ENCODE results near the gene SEC24A. TPM values are rescaled to one million over a fixed set of nuclear protein-coding genes. Genes with fewer than 3 reads are reported as not detected.
"Not testable (repeated sequence)": the region's sequence is repeated elsewhere in the genome, so short reads cannot be mapped to it uniquely, and the experiment has no call there.

SEC24A gene
- total and polyA plus RNA-seq, 2 donors (not counting 3 experiments of a cell fraction or from before 2014, with no cell fraction given) = 19.8 to 30.0 TPM

DNA sequence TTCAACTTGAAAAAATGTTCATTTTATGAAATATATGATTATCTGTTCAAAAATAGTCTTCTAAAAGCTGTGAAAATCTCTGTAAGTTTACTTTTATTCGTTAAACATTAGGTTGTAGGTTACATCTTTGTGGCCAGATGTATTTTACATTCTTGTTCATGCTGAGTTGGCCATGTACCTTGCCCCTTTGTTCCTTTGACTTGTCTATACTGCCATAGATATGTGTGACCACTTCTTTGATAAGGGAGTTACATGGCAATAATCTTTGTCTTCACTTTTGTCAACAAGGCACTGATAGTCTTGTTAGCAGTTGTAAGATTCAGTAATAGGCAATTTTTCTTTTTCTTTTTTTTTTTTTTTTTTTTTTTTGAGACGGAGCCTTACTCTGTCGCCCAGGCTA, 15.9 kb downstream of the SEC24A start:
- ChIA-PET POLR2A (no interaction called here), CTCF (no interaction called here)
- no TSS peak for BruUV-seq (replicated peaks)
- dilution Hi-C loops (cut with MboI; ENCODE audit: extremely low pct_ligation_motif_present, low sequenced_read_pairs) = no loop called here
- H3K4me1 ChIP-seq (ENCODE audit: control insufficient read depth, extremely low read depth, insufficient read depth, low read length) = peaks cover 2% of the 10 kb centered on the region
- no peak overlapping the region for H3K27ac ChIP-seq (ENCODE audit: insufficient read depth, low read depth, low read length)
- no peak for TF ChIP-seq MYC (IDR thresholded peaks at IDR 0.05; ENCODE audit: low read depth, low read length)
- no peak for TF ChIP-seq POLR2AphosphoS5 (IDR thresholded peaks at IDR 0.05; ENCODE audit: insufficient read depth, low read depth, low read length)
- no peak for TF ChIP-seq JUN (IDR thresholded peaks at IDR 0.05; ENCODE audit: borderline replicate concordance, insufficient read depth, insufficient read length, low read depth)
- no peak for TF ChIP-seq EZH2 (IDR thresholded peaks at IDR 0.05; ENCODE audit: borderline replicate concordance, low read depth, low read length, severe bottlenecking)
- TF ChIP-seq, protein P1, sequence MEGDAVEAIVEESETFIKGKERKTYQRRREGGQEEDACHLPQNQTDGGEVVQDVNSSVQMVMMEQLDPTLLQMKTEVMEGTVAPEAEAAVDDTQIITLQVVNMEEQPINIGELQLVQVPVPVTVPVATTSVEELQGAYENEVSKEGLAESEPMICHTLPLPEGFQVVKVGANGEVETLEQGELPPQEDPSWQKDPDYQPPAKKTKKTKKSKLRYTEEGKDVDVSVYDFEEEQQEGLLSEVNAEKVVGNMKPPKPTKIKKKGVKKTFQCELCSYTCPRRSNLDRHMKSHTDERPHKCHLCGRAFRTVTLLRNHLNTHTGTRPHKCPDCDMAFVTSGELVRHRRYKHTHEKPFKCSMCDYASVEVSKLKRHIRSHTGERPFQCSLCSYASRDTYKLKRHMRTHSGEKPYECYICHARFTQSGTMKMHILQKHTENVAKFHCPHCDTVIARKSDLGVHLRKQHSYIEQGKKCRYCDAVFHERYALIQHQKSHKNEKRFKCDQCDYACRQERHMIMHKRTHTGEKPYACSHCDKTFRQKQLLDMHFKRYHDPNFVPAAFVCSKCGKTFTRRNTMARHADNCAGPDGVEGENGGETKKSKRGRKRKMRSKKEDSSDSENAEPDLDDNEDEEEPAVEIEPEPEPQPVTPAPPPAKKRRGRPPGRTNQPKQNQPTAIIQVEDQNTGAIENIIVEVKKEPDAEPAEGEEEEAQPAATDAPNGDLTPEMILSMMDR (IDR thresholded peaks at IDR 0.05; ENCODE audit: extremely low read depth in 1 of 2, insufficient read depth in 1 of 2, low read depth in 1 of 2, low read length in 2 of 2) = no peak
- no peak for TF ChIP-seq GATA2 (IDR thresholded peaks at IDR 0.05; ENCODE audit: insufficient read depth, insufficient read length, low read depth, low read length)
- TF ChIP-seq, protein P2, sequence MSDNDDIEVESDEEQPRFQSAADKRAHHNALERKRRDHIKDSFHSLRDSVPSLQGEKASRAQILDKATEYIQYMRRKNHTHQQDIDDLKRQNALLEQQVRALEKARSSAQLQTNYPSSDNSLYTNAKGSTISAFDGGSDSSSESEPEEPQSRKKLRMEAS (IDR thresholded peaks at IDR 0.05; ENCODE audit: insufficient read depth, insufficient read length) = no peak
- TF ChIP-seq POLR2A (IDR thresholded peaks at IDR 0.05; ENCODE audit: low read depth, low read length) = no peak
- no peak for TF ChIP-seq FOS (IDR thresholded peaks at IDR 0.05; ENCODE audit: borderline replicate concordance, insufficient read depth, low read length)
- no peaks in the 10 kb centered on the region for H3K27me3 ChIP-seq (ENCODE audit: control insufficient read depth in 2 of 2, insufficient read depth in 2 of 2, low read length in 2 of 2)
- H2AFZ ChIP-seq (ENCODE audit: low read depth, low read length) = no peak overlapping the region
- no peak overlapping the region for H3K4me2 ChIP-seq (ENCODE audit: insufficient read depth, low read length)
- H3K4me3 ChIP-seq (replicated peaks in 1 of 3; ENCODE audit: insufficient read depth in 1 of 3, low read depth in 1 of 3, low read length in 3 of 3) = no peak overlapping the region
- H3K79me2 ChIP-seq (ENCODE audit: control insufficient read depth, insufficient read depth, low read length) = peaks cover 69% of the 10 kb centered on the region
- H3K9me3 ChIP-seq (replicated peaks; ENCODE audit: control insufficient read depth, insufficient read depth, low read length) = no peaks in the 10 kb centered on the region
- intact Hi-C loops (cut with micrococcal nuclease) = no loop called here
- H3K9me1 ChIP-seq (replicated peaks; ENCODE audit: control insufficient read depth, extremely low read depth, insufficient read depth, low read length) = no peaks in the 10 kb centered on the region
- no peak overlapping the region for H3K9ac ChIP-seq (replicated peaks; ENCODE audit: extremely low read depth, insufficient read depth, low read length)
- FAIRE-seq (no peak), DNase-seq (ENCODE audit: low read depth, low spot score) (no peak)
- H4K20me1 ChIP-seq (replicated peaks; ENCODE audit: control insufficient read depth, extremely low read depth, insufficient read depth, low read length) = no peaks in the 10 kb centered on the region
- peaks cover 4 to 6% of the 10 kb centered on the region in 2 experiments for H3K36me3 ChIP-seq (ENCODE audit: control insufficient read depth in 2 of 2, extremely low read depth in 1 of 2, insufficient read depth in 2 of 2, low read length in 2 of 2)

DNA sequence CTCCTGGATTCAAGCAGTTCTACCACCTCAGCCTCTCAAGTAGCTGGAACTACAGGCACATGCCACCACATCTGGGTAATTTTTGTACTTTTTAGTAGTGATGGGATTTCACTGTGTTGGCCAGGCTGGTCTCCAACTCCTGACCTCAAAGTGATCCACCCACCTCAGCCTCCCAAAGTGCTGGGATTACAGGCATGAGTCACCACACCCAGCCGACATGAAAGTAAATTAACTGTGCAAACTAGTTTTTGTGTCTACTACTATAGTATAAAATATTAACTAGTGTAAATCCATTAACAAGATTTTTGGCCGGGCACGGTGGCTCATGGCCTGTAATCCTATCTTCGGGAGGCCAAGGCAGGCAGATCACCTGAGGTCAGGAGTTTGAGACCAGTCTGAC, 25.0 kb downstream of the SEC24A start:
- H4K20me1 ChIP-seq (replicated peaks; ENCODE audit: control insufficient read depth, extremely low read depth, insufficient read depth, low read length); H3K4me1 ChIP-seq (ENCODE audit: control insufficient read depth, extremely low read depth, insufficient read depth, low read length); BruUV-seq (replicated peaks); H3K9me1 ChIP-seq (replicated peaks; ENCODE audit: control insufficient read depth, extremely low read depth, insufficient read depth, low read length); H3K4me3 ChIP-seq (replicated peaks in 1 of 3; ENCODE audit: insufficient read depth in 1 of 3, low read depth in 1 of 3, low read length in 3 of 3); H3K79me2 ChIP-seq (ENCODE audit: control insufficient read depth, insufficient read depth, low read length); H3K9ac ChIP-seq (replicated peaks; ENCODE audit: extremely low read depth, insufficient read depth, low read length); H2AFZ ChIP-seq (ENCODE audit: low read depth, low read length); DNase-seq (ENCODE audit: low read depth, low spot score); H3K27me3 ChIP-seq (ENCODE audit: control insufficient read depth in 2 of 2, insufficient read depth in 2 of 2, low read length in 2 of 2); CTCF ChIA-PET; H3K27ac ChIP-seq (ENCODE audit: insufficient read depth, low read depth, low read length); intact Hi-C loops (cut with micrococcal nuclease); H3K9me3 ChIP-seq (replicated peaks; ENCODE audit: control insufficient read depth, insufficient read depth, low read length); H3K4me2 ChIP-seq (ENCODE audit: insufficient read depth, low read length); FAIRE-seq; POLR2A ChIA-PET; dilution Hi-C loops (cut with MboI; ENCODE audit: extremely low pct_ligation_motif_present, low sequenced_read_pairs): not testable (repeated sequence)
- H3K36me3 ChIP-seq (ENCODE audit: control insufficient read depth in 2 of 2, extremely low read depth in 1 of 2, insufficient read depth in 2 of 2, low read length in 2 of 2) = peaks cover 16 to 26% of the 10 kb centered on the region in 2 experiments

DNA sequence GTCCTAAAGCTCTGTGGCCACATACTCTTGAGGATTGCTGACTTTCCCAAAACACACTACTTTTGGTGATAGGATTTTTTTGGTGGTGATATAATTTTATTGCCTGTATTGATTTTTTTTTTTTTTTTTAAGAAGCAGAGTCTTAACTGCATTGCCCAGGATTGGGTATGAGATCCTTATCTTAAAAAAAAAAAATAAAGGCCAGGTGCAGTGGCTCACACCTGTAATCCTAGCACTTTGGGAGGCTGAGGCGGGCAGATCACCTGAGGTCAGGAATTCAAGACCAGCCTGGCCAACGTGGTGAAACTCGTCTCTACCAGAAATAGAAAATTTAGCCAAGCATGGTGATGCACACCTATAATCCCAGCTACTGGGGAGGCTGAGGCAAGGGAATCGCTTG, 28.8 kb downstream of the SEC24A start:
- dilution Hi-C loops (cut with MboI; ENCODE audit: extremely low pct_ligation_motif_present, low sequenced_read_pairs); H3K79me2 ChIP-seq (ENCODE audit: control insufficient read depth, insufficient read depth, low read length); CTCF ChIA-PET; H3K9me1 ChIP-seq (replicated peaks; ENCODE audit: control insufficient read depth, extremely low read depth, insufficient read depth, low read length); H3K9me3 ChIP-seq (replicated peaks; ENCODE audit: control insufficient read depth, insufficient read depth, low read length); BruUV-seq (replicated peaks); H3K9ac ChIP-seq (replicated peaks; ENCODE audit: extremely low read depth, insufficient read depth, low read length); H3K4me1 ChIP-seq (ENCODE audit: control insufficient read depth, extremely low read depth, insufficient read depth, low read length); intact Hi-C loops (cut with micrococcal nuclease); H3K27me3 ChIP-seq (ENCODE audit: control insufficient read depth in 2 of 2, insufficient read depth in 2 of 2, low read length in 2 of 2); H3K4me2 ChIP-seq (ENCODE audit: insufficient read depth, low read length); H3K4me3 ChIP-seq (replicated peaks in 1 of 3; ENCODE audit: insufficient read depth in 1 of 3, low read depth in 1 of 3, low read length in 3 of 3); H3K27ac ChIP-seq (ENCODE audit: insufficient read depth, low read depth, low read length); H2AFZ ChIP-seq (ENCODE audit: low read depth, low read length); DNase-seq (ENCODE audit: low read depth, low spot score); POLR2A ChIA-PET; FAIRE-seq; H4K20me1 ChIP-seq (replicated peaks; ENCODE audit: control insufficient read depth, extremely low read depth, insufficient read depth, low read length): not testable (repeated sequence)
- peaks cover 21 to 35% of the 10 kb centered on the region in 2 experiments for H3K36me3 ChIP-seq (ENCODE audit: control insufficient read depth in 2 of 2, extremely low read depth in 1 of 2, insufficient read depth in 2 of 2, low read length in 2 of 2)

Measured in endothelial cell of umbilical vein (primary cell).